Measurements from ENCODE around the gene DDX10. TPM values are rescaled to one million over a fixed set of nuclear protein-coding genes. Genes with fewer than 3 reads are reported as not detected.

Gene DDX10
- total and polyA plus RNA-seq, 2 experiments from 2014 or later = 32.4 to 37.8 TPM

DNA sequence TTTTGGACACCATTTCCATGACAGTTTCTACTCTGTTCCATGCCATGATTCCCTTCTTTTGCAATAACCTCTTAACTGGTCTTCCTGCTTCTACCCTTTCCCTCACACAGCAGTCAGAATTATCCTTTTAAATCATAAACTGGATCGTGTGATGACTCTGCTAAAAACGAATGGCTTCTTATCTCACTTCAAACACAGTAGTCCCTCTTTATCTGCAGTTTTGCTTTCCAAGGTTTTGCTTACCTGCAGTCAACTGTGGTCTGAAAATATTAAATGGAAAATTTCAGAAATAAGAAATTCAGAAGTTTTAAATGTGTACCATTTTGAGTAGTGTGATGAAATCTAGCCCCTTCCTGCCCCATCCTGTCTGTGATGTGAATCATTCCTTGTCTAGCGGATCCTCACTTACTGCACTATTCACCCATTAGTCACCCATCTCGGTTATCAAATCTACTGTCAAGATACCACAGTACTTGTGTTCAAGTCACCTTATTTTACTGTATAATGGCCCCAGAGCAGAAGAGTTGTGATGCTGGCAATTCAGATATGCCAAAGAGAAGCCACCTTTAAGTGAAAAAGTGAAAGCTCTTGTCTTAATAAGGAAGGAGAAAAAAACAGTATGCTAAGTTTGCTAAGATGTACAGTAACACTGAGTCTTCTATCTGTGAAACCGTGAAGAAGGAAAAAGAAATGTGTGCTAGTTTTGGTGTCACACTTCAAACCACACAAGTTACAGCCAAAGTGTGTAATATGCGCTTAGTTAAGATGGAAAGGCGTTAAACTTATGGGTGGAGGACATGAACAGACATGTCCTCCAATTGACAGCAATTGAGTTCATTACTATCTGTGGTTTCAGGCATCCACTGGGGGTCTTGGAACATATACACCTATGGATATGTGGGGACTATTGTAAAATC, 283.0 kb downstream of the DDX10 start:
- no peak overlapping the region for H3K27ac Mint-ChIP-seq

More for the DNA sequence above, 283.0 kb downstream of the DDX10 start:
- no peaks in the 10 kb centered on the region; the same call in 2 of the 3 replicates for H3K4me1 Mint-ChIP-seq
- peaks cover 3% of the 10 kb centered on the region; the same call in 2 of the 3 replicates for H3K36me3 Mint-ChIP-seq (ENCODE audit: low read depth)
- DNase-seq (ENCODE audit: low spot score) (no peak), ATAC-seq (no peak)
- Histone ChIP-seq H3K9me2 (ENCODE audit: insufficient read depth) (peaks cover 6% of the 10 kb centered on the region; the same call in 1 of the 2 replicates), H3K27me3 (ENCODE audit: insufficient read depth) (no peaks in the 10 kb centered on the region), H2AFZ (no peak overlapping the region), H3F3A (replicated peaks; ENCODE audit: low read depth) (no peaks in the 10 kb centered on the region), H3K79me2 (replicated peaks; ENCODE audit: insufficient read depth) (no peaks in the 10 kb centered on the region), H3K4me3 (no peak overlapping the region), H3K4me1 (ENCODE audit: insufficient read depth) (no peaks in the 10 kb centered on the region), H3K36me3 (ENCODE audit: insufficient read depth) (no peaks in the 10 kb centered on the region), H3K27ac (ENCODE audit: low read depth) (no peak overlapping the region), H4K20me1 (replicated peaks; ENCODE audit: insufficient read depth) (no peaks in the 10 kb centered on the region), H3K4me2 (no peak overlapping the region)
- H3K4me3 Mint-ChIP-seq = no peak overlapping the region
- H3K9me3 Mint-ChIP-seq = peaks cover 2% of the 10 kb centered on the region; the same call in 2 of the 3 replicates
- peaks cover 2% of the 10 kb centered on the region for H3K27me3 Mint-ChIP-seq (ENCODE audit: insufficient read depth, low read depth, poor library complexity)
- TF ChIP-seq, protein P1, sequence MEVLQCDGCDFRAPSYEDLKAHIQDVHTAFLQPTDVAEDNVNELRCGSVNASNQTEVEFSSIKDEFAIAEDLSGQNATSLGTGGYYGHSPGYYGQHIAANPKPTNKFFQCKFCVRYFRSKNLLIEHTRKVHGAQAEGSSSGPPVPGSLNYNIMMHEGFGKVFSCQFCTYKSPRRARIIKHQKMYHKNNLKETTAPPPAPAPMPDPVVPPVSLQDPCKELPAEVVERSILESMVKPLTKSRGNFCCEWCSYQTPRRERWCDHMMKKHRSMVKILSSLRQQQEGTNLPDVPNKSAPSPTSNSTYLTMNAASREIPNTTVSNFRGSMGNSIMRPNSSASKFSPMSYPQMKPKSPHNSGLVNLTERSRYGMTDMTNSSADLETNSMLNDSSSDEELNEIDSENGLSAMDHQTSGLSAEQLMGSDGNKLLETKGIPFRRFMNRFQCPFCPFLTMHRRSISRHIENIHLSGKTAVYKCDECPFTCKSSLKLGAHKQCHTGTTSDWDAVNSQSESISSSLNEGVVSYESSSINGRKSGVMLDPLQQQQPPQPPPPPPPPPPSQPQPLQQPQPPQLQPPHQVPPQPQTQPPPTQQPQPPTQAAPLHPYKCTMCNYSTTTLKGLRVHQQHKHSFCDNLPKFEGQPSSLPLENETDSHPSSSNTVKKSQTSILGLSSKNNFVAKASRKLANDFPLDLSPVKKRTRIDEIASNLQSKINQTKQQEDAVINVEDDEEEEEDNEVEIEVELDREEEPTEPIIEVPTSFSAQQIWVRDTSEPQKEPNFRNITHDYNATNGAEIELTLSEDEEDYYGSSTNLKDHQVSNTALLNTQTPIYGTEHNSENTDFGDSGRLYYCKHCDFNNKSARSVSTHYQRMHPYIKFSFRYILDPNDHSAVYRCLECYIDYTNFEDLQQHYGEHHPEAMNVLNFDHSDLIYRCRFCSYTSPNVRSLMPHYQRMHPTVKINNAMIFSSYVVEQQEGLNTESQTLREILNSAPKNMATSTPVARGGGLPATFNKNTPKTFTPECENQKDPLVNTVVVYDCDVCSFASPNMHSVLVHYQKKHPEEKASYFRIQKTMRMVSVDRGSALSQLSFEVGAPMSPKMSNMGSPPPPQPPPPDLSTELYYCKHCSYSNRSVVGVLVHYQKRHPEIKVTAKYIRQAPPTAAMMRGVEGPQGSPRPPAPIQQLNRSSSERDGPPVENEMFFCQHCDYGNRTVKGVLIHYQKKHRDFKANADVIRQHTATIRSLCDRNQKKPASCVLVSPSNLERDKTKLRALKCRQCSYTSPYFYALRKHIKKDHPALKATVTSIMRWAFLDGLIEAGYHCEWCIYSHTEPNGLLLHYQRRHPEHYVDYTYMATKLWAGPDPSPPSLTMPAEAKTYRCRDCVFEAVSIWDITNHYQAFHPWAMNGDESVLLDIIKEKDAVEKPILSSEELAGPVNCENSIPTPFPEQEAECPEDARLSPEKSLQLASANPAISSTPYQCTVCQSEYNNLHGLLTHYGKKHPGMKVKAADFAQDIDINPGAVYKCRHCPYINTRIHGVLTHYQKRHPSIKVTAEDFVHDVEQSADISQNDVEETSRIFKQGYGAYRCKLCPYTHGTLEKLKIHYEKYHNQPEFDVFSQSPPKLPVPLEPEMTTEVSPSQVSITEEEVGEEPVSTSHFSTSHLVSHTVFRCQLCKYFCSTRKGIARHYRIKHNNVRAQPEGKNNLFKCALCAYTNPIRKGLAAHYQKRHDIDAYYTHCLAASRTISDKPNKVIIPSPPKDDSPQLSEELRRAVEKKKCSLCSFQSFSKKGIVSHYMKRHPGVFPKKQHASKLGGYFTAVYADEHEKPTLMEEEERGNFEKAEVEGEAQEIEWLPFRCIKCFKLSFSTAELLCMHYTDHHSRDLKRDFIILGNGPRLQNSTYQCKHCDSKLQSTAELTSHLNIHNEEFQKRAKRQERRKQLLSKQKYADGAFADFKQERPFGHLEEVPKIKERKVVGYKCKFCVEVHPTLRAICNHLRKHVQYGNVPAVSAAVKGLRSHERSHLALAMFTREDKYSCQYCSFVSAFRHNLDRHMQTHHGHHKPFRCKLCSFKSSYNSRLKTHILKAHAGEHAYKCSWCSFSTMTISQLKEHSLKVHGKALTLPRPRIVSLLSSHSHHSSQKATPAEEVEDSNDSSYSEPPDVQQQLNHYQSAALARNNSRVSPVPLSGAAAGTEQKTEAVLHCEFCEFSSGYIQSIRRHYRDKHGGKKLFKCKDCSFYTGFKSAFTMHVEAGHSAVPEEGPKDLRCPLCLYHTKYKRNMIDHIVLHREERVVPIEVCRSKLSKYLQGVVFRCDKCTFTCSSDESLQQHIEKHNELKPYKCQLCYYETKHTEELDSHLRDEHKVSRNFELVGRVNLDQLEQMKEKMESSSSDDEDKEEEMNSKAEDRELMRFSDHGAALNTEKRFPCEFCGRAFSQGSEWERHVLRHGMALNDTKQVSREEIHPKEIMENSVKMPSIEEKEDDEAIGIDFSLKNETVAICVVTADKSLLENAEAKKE (CRISPR knock-in tag; IDR thresholded peaks at IDR 0.05) = no peak
